ENCODE data around the gene NEB.
A peak's percentile ranks its signal among the peaks of the same experiment; 100 is the strongest.
"Not testable (repeated sequence)": the region's sequence is repeated elsewhere in the genome, so short reads cannot be mapped to it uniquely, and the experiment has no call there.

Gene NEB

DNA sequence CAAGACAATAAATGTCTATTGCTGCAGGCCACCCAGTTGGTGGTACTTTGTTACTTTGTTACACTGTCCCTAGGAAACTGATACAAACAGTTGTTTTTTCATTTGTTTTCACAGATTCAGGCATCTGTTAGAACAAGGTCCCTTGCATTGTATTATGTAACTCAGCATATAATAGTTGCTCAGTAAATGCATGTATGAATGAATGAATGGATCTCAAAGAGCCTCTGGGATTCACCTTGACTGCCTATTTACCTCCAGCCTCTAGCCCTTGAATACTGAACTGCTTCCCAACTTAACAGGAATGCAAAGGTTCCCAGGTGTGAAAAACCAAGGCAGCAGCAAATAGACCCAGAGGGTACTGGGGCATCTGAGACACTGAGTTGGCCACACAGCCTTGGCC, 27.4 kb upstream of the NEB start:
- no peak for DNase-seq
- in situ Hi-C loops (cut with HindIII; ENCODE audit: low pct_ligation_motif_present, low pct_unique_long_range_greater_than_20kb, low sequenced_read_pairs) = no loop called here

DNA sequence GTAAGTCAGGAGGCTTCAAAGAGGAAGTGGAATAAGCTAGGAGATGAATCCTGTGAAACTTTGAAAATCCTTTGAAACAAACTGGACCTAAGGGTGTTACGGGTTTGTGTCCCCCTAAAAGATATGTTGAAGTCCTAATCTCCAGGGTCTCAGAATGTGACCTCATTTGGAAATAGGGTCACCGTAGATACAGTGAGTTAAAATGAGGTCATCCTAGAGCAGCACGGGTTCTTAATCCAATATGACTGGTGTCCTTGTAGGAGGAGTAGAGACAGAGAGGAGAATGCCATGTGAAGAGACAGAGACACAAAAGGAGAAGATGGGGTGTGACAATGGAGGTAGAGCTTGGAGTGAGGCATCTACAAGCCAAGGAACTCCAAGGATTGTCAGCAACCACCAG, 26.9 kb upstream of the NEB start:
- in situ Hi-C loops (cut with HindIII; ENCODE audit: low pct_ligation_motif_present, low pct_unique_long_range_greater_than_20kb, low sequenced_read_pairs) = no loop called here
- no peak for DNase-seq

- in situ Hi-C loops (cut with HindIII; ENCODE audit: low pct_ligation_motif_present, low pct_unique_long_range_greater_than_20kb, low sequenced_read_pairs) = no loop called here
- no peak for DNase-seq
These were observed 25.9 kb upstream of the NEB start for GRCh38 chr2:151760139-151760650.

GRCh38 chr2:151758744-151759143, 24.5 kb upstream of the NEB start:
- in situ Hi-C loops (cut with HindIII; ENCODE audit: low pct_ligation_motif_present, low pct_unique_long_range_greater_than_20kb, low sequenced_read_pairs) = no loop called here
- DNase-seq = no peak

DNA sequence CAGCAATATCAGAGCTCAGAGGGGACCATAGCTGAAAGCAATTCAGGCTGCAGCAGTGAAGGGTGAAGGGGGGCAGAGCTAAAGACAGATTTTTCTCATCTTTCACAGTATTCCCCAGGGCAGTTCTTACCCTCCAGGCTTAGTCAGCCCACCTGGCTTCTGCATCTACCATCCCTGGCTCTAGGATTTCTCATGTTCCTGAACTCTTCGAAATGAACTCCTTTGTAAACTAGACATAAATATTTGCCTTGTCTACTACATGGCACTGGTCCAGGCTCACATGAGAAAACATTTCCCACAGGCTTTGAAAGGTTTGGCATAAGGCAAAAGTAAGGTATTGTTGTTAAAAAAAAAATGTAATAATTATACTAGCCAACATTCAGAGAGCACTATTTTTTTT, 23.6 kb upstream of the NEB start:
- in situ Hi-C loops (cut with HindIII; ENCODE audit: low pct_ligation_motif_present, low pct_unique_long_range_greater_than_20kb, low sequenced_read_pairs) = no loop called here
- DNase-seq = no peak

GRCh38 chr2:151756820-151757219, 22.5 kb upstream of the NEB start:
- DNase-seq = no peak
- in situ Hi-C loops (cut with HindIII; ENCODE audit: low pct_ligation_motif_present, low pct_unique_long_range_greater_than_20kb, low sequenced_read_pairs) = no loop called here

GRCh38 chr2:151754253-151754897, 20.1 kb upstream of the NEB start:
- no peak for DNase-seq
- in situ Hi-C loops (cut with HindIII; ENCODE audit: low pct_ligation_motif_present, low pct_unique_long_range_greater_than_20kb, low sequenced_read_pairs) = no loop called here

DNA sequence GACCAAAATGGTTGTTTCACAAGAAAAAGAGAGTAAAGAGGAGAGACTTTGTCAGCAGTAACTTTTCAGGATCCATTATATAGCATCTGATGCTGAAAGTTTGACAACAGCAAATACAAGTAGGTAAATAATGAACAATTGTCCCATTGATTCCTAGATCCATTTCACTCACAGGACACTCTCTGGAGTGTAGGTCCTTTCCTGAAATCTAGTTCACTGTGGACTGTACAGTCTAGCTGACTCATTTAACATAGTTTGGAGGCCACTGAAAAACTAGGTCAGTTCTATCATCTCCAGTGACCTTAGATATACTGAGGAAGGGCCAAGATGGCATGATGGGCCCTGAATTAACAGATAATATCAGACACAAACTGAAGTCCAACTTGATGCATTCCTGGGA, 19.3 kb upstream of the NEB start:
- DNase-seq = no peak
- in situ Hi-C loops (cut with HindIII; ENCODE audit: low pct_ligation_motif_present, low pct_unique_long_range_greater_than_20kb, low sequenced_read_pairs) = no loop called here

GRCh38 chr2:151745261-151745660, 11.0 kb upstream of the NEB start:
- DNase-seq; in situ Hi-C loops (cut with HindIII; ENCODE audit: low pct_ligation_motif_present, low pct_unique_long_range_greater_than_20kb, low sequenced_read_pairs): not testable (repeated sequence)

DNA sequence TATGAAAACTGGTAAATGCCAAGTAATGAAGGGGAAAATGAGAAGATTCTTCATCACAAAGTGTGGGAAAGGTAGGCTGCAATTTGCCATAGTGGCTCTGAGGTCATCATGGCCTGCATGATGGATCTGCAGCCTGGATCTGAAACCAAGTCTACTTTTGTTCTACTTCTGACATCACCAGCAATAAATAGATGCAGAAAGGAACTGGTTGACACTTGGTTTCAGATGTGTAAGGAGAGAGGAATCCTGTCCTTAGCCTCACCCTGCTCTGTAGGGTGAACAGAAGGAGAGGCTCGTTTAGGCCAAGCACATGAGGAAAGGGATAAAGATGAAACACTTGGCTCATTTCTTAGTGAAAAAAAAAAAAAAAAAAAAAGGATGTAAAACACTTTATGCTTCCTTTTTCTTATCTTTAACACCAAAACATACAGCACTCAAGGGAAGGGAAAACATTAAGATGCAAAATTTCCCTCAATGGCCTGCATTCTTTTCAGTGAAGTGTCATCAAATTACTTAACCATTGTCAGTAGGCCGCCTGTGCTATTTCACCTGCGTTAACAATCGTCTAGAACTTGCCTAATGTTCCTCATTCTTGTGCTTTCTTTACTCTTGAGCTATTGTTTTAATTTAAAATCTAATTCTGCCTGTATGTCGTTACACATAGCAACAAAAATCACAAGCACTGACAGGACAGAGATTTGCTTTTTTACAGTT, 3.9 kb downstream of the NEB start:
- in situ Hi-C loops (cut with HindIII; ENCODE audit: low pct_ligation_motif_present, low pct_unique_long_range_greater_than_20kb, low sequenced_read_pairs) = no loop called here
- no peak for DNase-seq

- in situ Hi-C loops (cut with HindIII; ENCODE audit: low pct_ligation_motif_present, low pct_unique_long_range_greater_than_20kb, low sequenced_read_pairs) = no loop called here
These were observed 4.4 kb downstream of the NEB start for GRCh38 chr2:151729837-151730236.

DNA sequence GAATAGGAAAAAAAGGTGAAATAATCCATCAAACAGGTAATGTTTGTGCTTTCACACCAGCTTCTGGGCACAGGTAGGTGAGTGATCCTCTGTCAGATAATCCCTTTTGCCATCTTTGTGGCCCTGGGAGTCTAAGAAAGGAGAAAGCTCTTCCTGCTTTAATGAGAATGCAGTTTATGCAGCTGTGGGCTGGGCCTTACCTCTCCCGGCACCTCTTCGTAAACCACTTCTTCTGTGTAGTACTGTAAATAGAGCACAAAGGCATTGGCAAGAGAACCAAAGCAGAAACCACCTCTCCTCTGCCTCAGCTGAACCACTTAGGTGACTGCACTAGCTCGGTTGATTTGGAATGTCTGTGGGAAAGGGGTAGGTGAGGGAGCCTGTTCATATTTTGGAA, 4.9 kb downstream of the NEB start:
- in situ Hi-C loops (cut with HindIII; ENCODE audit: low pct_ligation_motif_present, low pct_unique_long_range_greater_than_20kb, low sequenced_read_pairs) = no loop called here
- DNase-seq = no peak

More at GRCh38 chr2:151729837-151730236, 4.4 kb downstream of the NEB start:
- no peak for DNase-seq

GRCh38 chr2:151728804-151729414, 5.4 kb downstream of the NEB start:
- in situ Hi-C loops (cut with HindIII; ENCODE audit: low pct_ligation_motif_present, low pct_unique_long_range_greater_than_20kb, low sequenced_read_pairs) = no loop called here
- no peak for DNase-seq

- no peak for DNase-seq
- in situ Hi-C loops (cut with HindIII; ENCODE audit: low pct_ligation_motif_present, low pct_unique_long_range_greater_than_20kb, low sequenced_read_pairs) = no loop called here
These were observed 6.4 kb downstream of the NEB start for GRCh38 chr2:151727593-151728552.

- in situ Hi-C loops (cut with HindIII; ENCODE audit: low pct_ligation_motif_present, low pct_unique_long_range_greater_than_20kb, low sequenced_read_pairs) = no loop called here
- DNase-seq = no peak
These were observed 13.1 kb downstream of the NEB start for GRCh38 chr2:151721161-151721560.

GRCh38 chr2:151720521-151720920, 13.8 kb downstream of the NEB start:
- DNase-seq = no peak
- in situ Hi-C loops (cut with HindIII; ENCODE audit: low pct_ligation_motif_present, low pct_unique_long_range_greater_than_20kb, low sequenced_read_pairs) = no loop called here

DNA sequence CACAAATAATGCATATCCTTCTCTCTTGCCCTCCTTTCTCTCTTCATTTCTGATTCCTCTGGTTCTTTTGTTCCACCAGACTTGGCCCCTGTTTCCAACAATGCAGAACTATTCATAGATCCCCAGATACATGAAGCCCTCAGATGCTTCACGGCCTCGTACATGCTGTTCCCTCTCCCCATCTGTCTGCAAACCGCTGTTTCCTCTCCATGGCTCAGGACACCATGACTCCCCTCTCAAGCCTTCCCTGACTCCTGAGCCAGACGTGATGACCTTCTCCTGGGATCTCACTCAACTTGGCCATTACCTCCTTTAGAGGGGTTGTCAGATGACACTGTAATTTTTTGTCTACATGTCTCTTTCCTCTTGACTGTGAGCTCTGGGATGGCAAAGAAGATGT, 15.5 kb downstream of the NEB start:
- in situ Hi-C loops (cut with HindIII; ENCODE audit: low pct_ligation_motif_present, low pct_unique_long_range_greater_than_20kb, low sequenced_read_pairs) = no loop called here
- DNase-seq = no peak

DNA sequence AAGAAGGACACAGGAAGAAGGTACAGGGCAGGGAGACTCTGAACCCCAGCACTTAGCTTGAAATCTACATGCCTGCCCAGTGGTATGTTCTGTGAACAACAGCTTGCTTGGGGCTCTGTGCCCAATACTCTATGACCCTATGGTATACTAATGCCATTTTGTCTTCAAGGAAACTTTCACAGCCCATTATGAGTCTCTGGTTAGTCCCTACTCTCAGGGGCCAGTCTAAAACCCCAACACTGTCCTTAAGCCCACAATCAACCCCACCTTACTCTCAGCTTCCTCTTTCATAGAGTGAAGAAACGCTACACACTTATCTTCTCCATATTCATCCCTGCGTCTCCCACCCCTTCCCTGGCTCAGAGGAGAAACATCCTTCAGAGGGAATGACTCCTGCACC, 16.0 kb downstream of the NEB start:
- in situ Hi-C loops (cut with HindIII; ENCODE audit: low pct_ligation_motif_present, low pct_unique_long_range_greater_than_20kb, low sequenced_read_pairs) = no loop called here
- DNase-seq = no peak

GRCh38 chr2:151716721-151717120, 17.6 kb downstream of the NEB start:
- in situ Hi-C loops (cut with HindIII; ENCODE audit: low pct_ligation_motif_present, low pct_unique_long_range_greater_than_20kb, low sequenced_read_pairs) = no loop called here

More at GRCh38 chr2:151716721-151717120, 17.6 kb downstream of the NEB start:
- DNase-seq = peak; percentile 45
